Measurements from ENCODE around the gene DCDC2. TPM values are rescaled to one million over a fixed set of nuclear protein-coding genes. Genes with fewer than 3 reads are reported as not detected.

Gene DCDC2
- total RNA-seq, 1 donor from 2014 or later: 4.5 TPM

DNA sequence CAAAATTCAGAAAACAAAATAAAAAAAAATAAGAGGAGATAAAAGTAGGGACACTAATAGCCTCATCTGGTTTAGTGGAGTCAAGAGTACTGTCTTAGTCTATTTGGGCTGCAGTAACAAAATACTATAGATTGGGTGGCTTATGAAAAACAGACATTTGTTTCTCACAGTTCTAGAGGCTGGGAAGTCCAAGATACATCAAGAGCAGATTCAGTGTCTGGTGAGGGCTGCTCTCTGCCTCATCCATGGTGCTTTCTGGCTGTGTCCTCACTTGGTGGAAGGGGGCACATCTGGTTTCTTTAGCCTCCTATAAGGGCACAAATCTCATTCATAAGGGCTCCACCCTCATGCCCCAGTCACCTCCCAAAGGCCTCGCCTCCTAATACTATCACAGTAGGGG lies 205.8 kb downstream of the DCDC2 start:
- FAIRE-seq: no peak
- no peak overlapping the region for H3K4me3 ChIP-seq (ENCODE audit: insufficient read depth, low read depth, low read length)

DNA sequence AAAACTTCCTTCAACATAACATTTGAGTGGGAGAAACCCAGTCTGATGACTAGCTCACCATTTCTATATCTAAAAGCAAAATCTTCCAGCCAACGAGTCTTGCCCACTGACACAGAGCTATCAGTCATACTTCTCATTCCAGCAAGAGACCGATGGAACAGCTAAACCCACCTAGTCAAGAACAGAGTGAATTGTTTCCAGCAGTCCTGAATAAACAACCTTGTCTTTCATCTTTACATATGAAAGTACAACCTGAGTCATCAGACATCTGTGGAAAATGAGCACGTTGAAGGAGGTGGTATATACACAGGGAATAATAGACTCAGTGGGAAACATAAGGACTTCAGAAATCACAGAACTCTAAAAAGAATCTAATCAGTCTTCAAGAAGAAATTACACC lies 208.0 kb downstream of the DCDC2 start:
- Mint-ChIP-seq H3K27ac (ENCODE audit: unreplicated experiment) (no peak overlapping the region), H3K9me3 (ENCODE audit: unreplicated experiment) (no peaks in the 10 kb centered on the region), H3K27me3 (ENCODE audit: low read depth, unreplicated experiment) (no peaks in the 10 kb centered on the region), H3K4me3 (ENCODE audit: unreplicated experiment) (no peak overlapping the region), H3K4me1 (ENCODE audit: low read depth, unreplicated experiment) (peaks cover 2% of the 10 kb centered on the region), H3K36me3 (ENCODE audit: low read depth, unreplicated experiment) (no peaks in the 10 kb centered on the region)
- no peaks in the 10 kb centered on the region for H4K20me1 ChIP-seq (ENCODE audit: insufficient read depth, low read length)
- H3K4me3 ChIP-seq (ENCODE audit: insufficient read depth, low read depth, low read length): no peak overlapping the region
- no peak overlapping the region for H3K27ac ChIP-seq (ENCODE audit: low read depth, low read length)
- H3K9me3 ChIP-seq (ENCODE audit: insufficient read depth, low read depth, low read length): no peaks in the 10 kb centered on the region
- H2AFZ ChIP-seq (ENCODE audit: low read depth, low read length): no peak overlapping the region
- no peak for FAIRE-seq
- no peaks in the 10 kb centered on the region for H3K4me1 ChIP-seq (ENCODE audit: insufficient read depth, low read length)
- H3K36me3 ChIP-seq (ENCODE audit: insufficient read depth, low read length): no peaks in the 10 kb centered on the region
- H3K9ac ChIP-seq (ENCODE audit: low read length): no peak overlapping the region
- no peak overlapping the region for H3K4me2 ChIP-seq (ENCODE audit: low read length)
- TF ChIP-seq EZH2 (IDR thresholded peaks at IDR 0.05; ENCODE audit: insufficient read depth, low read length): no peak
- TF ChIP-seq, protein P1, sequence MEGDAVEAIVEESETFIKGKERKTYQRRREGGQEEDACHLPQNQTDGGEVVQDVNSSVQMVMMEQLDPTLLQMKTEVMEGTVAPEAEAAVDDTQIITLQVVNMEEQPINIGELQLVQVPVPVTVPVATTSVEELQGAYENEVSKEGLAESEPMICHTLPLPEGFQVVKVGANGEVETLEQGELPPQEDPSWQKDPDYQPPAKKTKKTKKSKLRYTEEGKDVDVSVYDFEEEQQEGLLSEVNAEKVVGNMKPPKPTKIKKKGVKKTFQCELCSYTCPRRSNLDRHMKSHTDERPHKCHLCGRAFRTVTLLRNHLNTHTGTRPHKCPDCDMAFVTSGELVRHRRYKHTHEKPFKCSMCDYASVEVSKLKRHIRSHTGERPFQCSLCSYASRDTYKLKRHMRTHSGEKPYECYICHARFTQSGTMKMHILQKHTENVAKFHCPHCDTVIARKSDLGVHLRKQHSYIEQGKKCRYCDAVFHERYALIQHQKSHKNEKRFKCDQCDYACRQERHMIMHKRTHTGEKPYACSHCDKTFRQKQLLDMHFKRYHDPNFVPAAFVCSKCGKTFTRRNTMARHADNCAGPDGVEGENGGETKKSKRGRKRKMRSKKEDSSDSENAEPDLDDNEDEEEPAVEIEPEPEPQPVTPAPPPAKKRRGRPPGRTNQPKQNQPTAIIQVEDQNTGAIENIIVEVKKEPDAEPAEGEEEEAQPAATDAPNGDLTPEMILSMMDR (IDR thresholded peaks at IDR 0.05; ENCODE audit: insufficient read depth, low read depth, low read length): no peak
- H3K27me3 ChIP-seq (ENCODE audit: insufficient read depth, low read length): no peaks in the 10 kb centered on the region
- no peak for DNase-seq (ENCODE audit: low read depth)
- H3K79me2 ChIP-seq (ENCODE audit: insufficient read depth, low read length): no peaks in the 10 kb centered on the region

More for the DNA sequence above, 205.8 kb downstream of the DCDC2 start:
- Histone ChIP-seq H3K79me2 (ENCODE audit: insufficient read depth, low read length) (no peaks in the 10 kb centered on the region), H3K27me3 (ENCODE audit: insufficient read depth, low read length) (no peaks in the 10 kb centered on the region), H3K27ac (ENCODE audit: low read depth, low read length) (no peak overlapping the region), H3K9ac (ENCODE audit: low read length) (no peak overlapping the region), H4K20me1 (ENCODE audit: insufficient read depth, low read length) (no peaks in the 10 kb centered on the region), H3K9me3 (ENCODE audit: insufficient read depth, low read depth, low read length) (no peaks in the 10 kb centered on the region), H3K4me1 (ENCODE audit: insufficient read depth, low read length) (no peaks in the 10 kb centered on the region), H3K4me2 (ENCODE audit: low read length) (no peak overlapping the region), H3K36me3 (ENCODE audit: insufficient read depth, low read length) (no peaks in the 10 kb centered on the region), H2AFZ (ENCODE audit: low read depth, low read length) (no peak overlapping the region)
- TF ChIP-seq, protein P1 (IDR thresholded peaks at IDR 0.05; ENCODE audit: insufficient read depth, low read depth, low read length): no peak
- no peak for TF ChIP-seq EZH2 (IDR thresholded peaks at IDR 0.05; ENCODE audit: insufficient read depth, low read length)
- Mint-ChIP-seq H3K4me3 (ENCODE audit: unreplicated experiment) (no peak overlapping the region), H3K4me1 (ENCODE audit: low read depth, unreplicated experiment) (peaks cover 2% of the 10 kb centered on the region), H3K27me3 (ENCODE audit: low read depth, unreplicated experiment) (no peaks in the 10 kb centered on the region), H3K9me3 (ENCODE audit: unreplicated experiment) (no peaks in the 10 kb centered on the region), H3K27ac (ENCODE audit: unreplicated experiment) (no peak overlapping the region), H3K36me3 (ENCODE audit: low read depth, unreplicated experiment) (no peaks in the 10 kb centered on the region)
- DNase-seq (ENCODE audit: low read depth): no peak

DNA sequence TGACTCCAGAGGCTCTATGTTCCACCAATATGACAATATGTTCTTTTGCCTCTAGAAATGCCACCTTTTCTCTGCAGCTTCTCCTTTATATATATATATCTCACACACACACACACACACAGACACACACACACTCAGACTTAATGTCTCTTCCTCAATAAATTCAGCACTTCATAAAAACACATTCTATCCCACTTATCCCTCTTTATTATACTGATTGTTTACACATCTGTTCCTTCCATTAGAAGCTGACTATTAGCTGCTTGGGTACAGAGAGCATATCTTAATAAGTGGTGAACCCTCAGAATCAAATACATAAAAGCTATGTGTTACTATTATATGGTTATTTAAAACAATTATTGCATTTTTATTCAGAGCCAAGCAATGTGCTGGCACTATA lies 208.6 kb downstream of the DCDC2 start:
- no peaks in the 10 kb centered on the region for H4K20me1 ChIP-seq (ENCODE audit: insufficient read depth, low read length)
- no peaks in the 10 kb centered on the region for H3K79me2 ChIP-seq (ENCODE audit: insufficient read depth, low read length)
- no peak overlapping the region for H3K4me2 ChIP-seq (ENCODE audit: low read length)
- no peak for FAIRE-seq
- Mint-ChIP-seq H3K36me3 (ENCODE audit: low read depth, unreplicated experiment) (no peaks in the 10 kb centered on the region), H3K4me3 (ENCODE audit: unreplicated experiment) (no peak overlapping the region), H3K4me1 (ENCODE audit: low read depth, unreplicated experiment) (peaks cover 2% of the 10 kb centered on the region), H3K27me3 (ENCODE audit: low read depth, unreplicated experiment) (no peaks in the 10 kb centered on the region), H3K27ac (ENCODE audit: unreplicated experiment) (no peak overlapping the region), H3K9me3 (ENCODE audit: unreplicated experiment) (no peaks in the 10 kb centered on the region)
- H3K36me3 ChIP-seq (ENCODE audit: insufficient read depth, low read length): no peaks in the 10 kb centered on the region
- H3K4me1 ChIP-seq (ENCODE audit: insufficient read depth, low read length): no peaks in the 10 kb centered on the region
- H3K9ac ChIP-seq (ENCODE audit: low read length): no peak overlapping the region
- H3K9me3 ChIP-seq (ENCODE audit: insufficient read depth, low read depth, low read length): no peaks in the 10 kb centered on the region
- no peak for DNase-seq (ENCODE audit: low read depth)
- no peak overlapping the region for H2AFZ ChIP-seq (ENCODE audit: low read depth, low read length)
- no peak for TF ChIP-seq EZH2 (IDR thresholded peaks at IDR 0.05; ENCODE audit: insufficient read depth, low read length)
- TF ChIP-seq, protein P1 (IDR thresholded peaks at IDR 0.05; ENCODE audit: insufficient read depth, low read depth, low read length): no peak
- no peak overlapping the region for H3K4me3 ChIP-seq (ENCODE audit: insufficient read depth, low read depth, low read length)
- no peak overlapping the region for H3K27ac ChIP-seq (ENCODE audit: low read depth, low read length)
- H3K27me3 ChIP-seq (ENCODE audit: insufficient read depth, low read length): no peaks in the 10 kb centered on the region
